Right lobe of liver (tissue), 6 donors: ENCODE results near the gene DGKA. TPM values are rescaled to one million over a fixed set of nuclear protein-coding genes. Genes with fewer than 3 reads are reported as not detected.
"Not testable (repeated sequence)": the region's sequence is repeated elsewhere in the genome, so short reads cannot be mapped to it uniquely, and the experiment has no call there.

Source experiments
- ATAC-seq, 4 donors: fragments of 200-7000 bp; cut with Tn5 transposase; one replicate each; pipeline ENCODE4 v1.9.1; 2020; ENCODE audit warnings: mild to moderate bottlenecking in 4 of 4, moderate library complexity in 4 of 4
- DNase-seq, 3 donors: peaks; one replicate each; pipeline ENCODE4 v3.0.0-alpha.2; 2020
- H3K27ac ChIP-seq, 3 donors: fragments of 200-600 bp; one replicate each; pipeline ENCODE4 v1.8.0; 2022
- H3K27me3 ChIP-seq, 2 donors: fragments of 200-600 bp; one replicate each; pipeline ENCODE4 v1.8.0; 2022
- H3K36me3 ChIP-seq, 4 donors: fragments of 200-600 bp; sonication (generic) in 1 of 4; one replicate each; pipeline versions ENCODE4 v1.5.1 to v1.8.0; 2017 to 2022; ENCODE audit warnings: control low read depth in 1 of 4
- H3K4me1 ChIP-seq, 4 donors: fragments of 200-600 bp; sonication (generic) in 1 of 4; one replicate each; pipeline versions ENCODE4 v1.5.1 to v1.8.0; 2017 to 2022; ENCODE audit warnings: control low read depth in 1 of 4
- H3K4me3 ChIP-seq, 3 donors: fragments of 200-600 bp; one replicate each; pipeline ENCODE4 v1.8.0; 2022
- H3K9me3 ChIP-seq, 4 donors: fragments of 200-600 bp; sonication (generic) in 1 of 4; one replicate each; pipeline versions ENCODE4 v1.5.1 to v1.8.0; 2017 to 2022; ENCODE audit warnings: control low read depth in 1 of 4
- POLR2A ChIP-seq: fragments of 450-650 bp; IDR thresholded peaks from one replicate; pipeline ENCODE4 v1.6.1; 2017; ENCODE audit warnings: antibody characterized with exemption, mild to moderate bottlenecking
- WGBS: methylation state at CpG from one replicate; pipeline ENCODE4 v1.1.6; 2018; ENCODE audit warnings: low coverage, low lambda C conversion rate; ENCODE audit not compliant: insufficient coverage; ENCODE audit errors: missing lambda C conversion rate; 5-methylcytosine and 5-hydroxymethylcytosine counted together
- intact Hi-C, 2 donors: fragments of 100-400 bp; cut with DNase I; formaldehyde crosslinking; loops; one replicate each; pipeline versions ENCODE4 v1.11.2 to v1.14.1; 2022
- total RNA-seq, 6 experiments: library from RNA; depleted of rRNA in 2 of 6; stranded (reverse); fragments of >200 nt in 2 of 6; fragmentation: NEBNext Ultra II Directional in 3 of 6; extraction: Animal tissue kit (Norgen Biotek cat#: 25700) in 3 of 6; gene quantifications; one replicate each; pipeline versions ENCODE4 v1.1.0 to v1.2.4, GENCODE V29; 2016 to 2023
- TF ChIP-seq, protein P1 (sequence below), 4 donors: fragments of 200-600 bp in 3 of 4; fragments of 450-650 bp in 1 of 4; IDR thresholded peaks; one replicate each; pipeline versions ENCODE4 v1.5.1 to v1.8.0; 2016 to 2022; ENCODE audit warnings: antibody characterized with exemption in 4 of 4, mild to moderate bottlenecking in 2 of 4
- donor health status: DM: no; HTN: yes; CAD: no.
- donor health status: DM: no; HTN: no; CAD: no.
- donor health status: DM: no; HTN: no; CAD: no.
- donor health status: DM: no; HTN: yes; CAD: no.
- donor health status: DM: no; HTN: yes; CAD: no.

DGKA gene
- total RNA-seq, 6 experiments from 2014 or later = 2.7 to 7.6 (median 4.9) TPM

DNA sequence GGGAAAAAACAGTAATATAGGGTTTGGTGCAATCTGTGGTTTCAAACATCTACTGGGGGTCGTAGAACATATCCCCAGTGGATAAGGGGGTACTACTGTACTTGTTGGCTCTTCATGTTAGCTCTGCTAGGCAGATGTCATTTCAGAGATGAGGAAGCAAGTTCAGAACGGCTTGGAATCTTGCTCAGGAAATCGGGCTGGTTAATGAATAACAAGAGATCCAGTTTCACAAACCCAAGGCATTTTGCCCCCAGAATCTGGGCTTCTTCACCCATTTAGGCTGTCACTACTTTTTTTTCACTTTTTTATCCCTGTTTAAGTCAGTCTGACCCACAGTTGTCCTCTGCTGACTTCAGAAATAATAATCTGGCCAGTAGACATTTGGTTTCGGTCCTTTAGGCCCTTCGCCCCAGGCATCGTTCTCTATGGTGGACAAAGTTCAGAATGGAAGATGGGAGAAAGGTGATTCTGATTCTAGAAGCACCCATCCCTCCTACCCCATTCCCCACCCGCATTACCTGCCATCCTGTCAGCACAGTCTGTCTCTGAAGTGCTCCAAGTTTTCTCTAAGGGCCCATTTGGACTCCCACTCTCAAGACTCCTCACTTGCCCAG is 70.6 kb downstream of the DGKA start:
- intact Hi-C loops = no loop called here
- TF ChIP-seq, protein P1, sequence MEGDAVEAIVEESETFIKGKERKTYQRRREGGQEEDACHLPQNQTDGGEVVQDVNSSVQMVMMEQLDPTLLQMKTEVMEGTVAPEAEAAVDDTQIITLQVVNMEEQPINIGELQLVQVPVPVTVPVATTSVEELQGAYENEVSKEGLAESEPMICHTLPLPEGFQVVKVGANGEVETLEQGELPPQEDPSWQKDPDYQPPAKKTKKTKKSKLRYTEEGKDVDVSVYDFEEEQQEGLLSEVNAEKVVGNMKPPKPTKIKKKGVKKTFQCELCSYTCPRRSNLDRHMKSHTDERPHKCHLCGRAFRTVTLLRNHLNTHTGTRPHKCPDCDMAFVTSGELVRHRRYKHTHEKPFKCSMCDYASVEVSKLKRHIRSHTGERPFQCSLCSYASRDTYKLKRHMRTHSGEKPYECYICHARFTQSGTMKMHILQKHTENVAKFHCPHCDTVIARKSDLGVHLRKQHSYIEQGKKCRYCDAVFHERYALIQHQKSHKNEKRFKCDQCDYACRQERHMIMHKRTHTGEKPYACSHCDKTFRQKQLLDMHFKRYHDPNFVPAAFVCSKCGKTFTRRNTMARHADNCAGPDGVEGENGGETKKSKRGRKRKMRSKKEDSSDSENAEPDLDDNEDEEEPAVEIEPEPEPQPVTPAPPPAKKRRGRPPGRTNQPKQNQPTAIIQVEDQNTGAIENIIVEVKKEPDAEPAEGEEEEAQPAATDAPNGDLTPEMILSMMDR (IDR thresholded peaks at IDR 0.05) = no peak
- no peak for TF ChIP-seq POLR2A

DNA sequence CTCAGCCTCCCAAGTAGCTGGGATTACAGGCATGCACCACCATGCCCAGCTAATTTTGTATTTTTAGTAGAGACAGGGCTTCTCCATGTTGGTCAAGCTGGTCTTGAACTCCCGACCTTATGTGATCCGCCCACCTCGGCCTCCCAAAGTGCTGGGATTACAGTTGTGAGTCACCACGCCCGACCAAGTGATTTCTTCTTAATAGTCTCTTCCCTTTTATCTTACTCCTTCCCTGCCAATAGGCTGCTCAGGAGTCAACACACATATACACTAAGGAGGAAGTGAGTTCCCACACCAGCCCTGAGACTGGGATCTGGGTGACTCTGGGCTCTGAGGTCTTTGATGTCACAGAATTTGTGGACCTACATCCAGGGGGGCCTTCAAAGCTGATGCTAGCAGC is 72.4 kb downstream of the DGKA start:
- peaks cover 0 to 21% (median 7%) of the 10 kb centered on the region in 4 donors for H3K36me3 ChIP-seq
- H3K4me3 ChIP-seq, ATAC-seq, intact Hi-C loops, H3K9me3 ChIP-seq, DNase-seq, H3K27ac ChIP-seq, H3K27me3 ChIP-seq: not testable (repeated sequence)
- H3K4me1 ChIP-seq = peaks cover 0 to 29% (median 7%) of the 10 kb centered on the region in 4 donors
- 93% methylated on average over 5 of the region's 5 CpGs for WGBS

More for the DNA sequence above, 70.6 kb downstream of the DGKA start:
- peak overlapping the region in 1 of 3 donors; percentile 13 for H3K4me3 ChIP-seq
- no peaks in the 10 kb centered on the region for H3K9me3 ChIP-seq
- no peaks in the 10 kb centered on the region for H3K27me3 ChIP-seq
- DNase-seq = no peak
- ATAC-seq = peak in 3 of 4 donors; percentile 14 to 33 (median 19)
- H3K27ac ChIP-seq = peak overlapping the region; percentile 62 to 81 (median 70)
- H3K4me1 ChIP-seq = peaks cover 0 to 36% (median 7%) of the 10 kb centered on the region in 4 donors
- H3K36me3 ChIP-seq = peaks cover 0 to 21% (median 7%) of the 10 kb centered on the region in 4 donors
- WGBS = 26% methylated on average over 7 of the region's 7 CpGs

Other genes with a start within 250 kb of the DGKA start
- gene ITGA7, start 223.3 kb upstream of the DGKA start, total RNA-seq = 10 to 100 TPM in 3 of 6 experiments, 1 to 10 TPM in 3; 3.1 to 20.1 (median 8.3) TPM
- gene BLOC1S1, start 215.1 kb upstream of the DGKA start, total RNA-seq = 100 to 1,000 TPM in 3 of 6 experiments, 10 to 100 TPM in 3; 81.8 to 175 (median 99.0) TPM
- gene RDH5, start 210.8 kb upstream of the DGKA start, total RNA-seq = 10 to 100 TPM; 26.3 to 52.5 (median 43.0) TPM
- 100 to 1,000 TPM; 213 to 556 (median 317) TPM for gene CD63, start 202.2 kb upstream of the DGKA start, total RNA-seq
- gene GDF11, start 188.0 kb upstream of the DGKA start, total RNA-seq = under 1 TPM; 0.25 to 0.95 (median 0.54) TPM
- gene SARNP, start 113.4 kb upstream of the DGKA start, total RNA-seq = 10 to 100 TPM; 11.3 to 22.3 (median 17.0) TPM
- gene ORMDL2, start 113.1 kb upstream of the DGKA start, total RNA-seq = 10 to 100 TPM; 20.2 to 35.4 (median 24.9) TPM
- 10 to 100 TPM; 11.8 to 17.2 (median 13.1) TPM for gene DNAJC14, start 101.6 kb upstream of the DGKA start, total RNA-seq
- 1 to 10 TPM; 1.3 to 5.0 (median 1.9) TPM for gene MMP19, start 88.2 kb upstream of the DGKA start, total RNA-seq
- gene PYM1, start 3.3 kb upstream of the DGKA start, total RNA-seq = 10 to 100 TPM; 16.5 to 36.4 (median 20.9) TPM
- gene PMEL, start 34.9 kb downstream of the DGKA start, total RNA-seq = 1 to 10 TPM; 1.5 to 4.5 (median 2.7) TPM
- 10 to 100 TPM in 3 of 6 experiments, 1 to 10 TPM in 3; 8.0 to 14.9 (median 10.6) TPM for gene CDK2, start 35.7 kb downstream of the DGKA start, total RNA-seq
- 10 to 100 TPM; 36.5 to 60.7 (median 51.6) TPM for gene RAB5B, start 42.9 kb downstream of the DGKA start, total RNA-seq
- gene SUOX, start 66.1 kb downstream of the DGKA start, total RNA-seq = 10 to 100 TPM; 31.5 to 63.7 (median 47.9) TPM
- gene IKZF4, start 89.9 kb downstream of the DGKA start, total RNA-seq = 1 to 10 TPM in 5 of 6 experiments, under 1 TPM in 1; 0.99 to 2.6 (median 2.3) TPM
- 100 to 1,000 TPM in 2 of 6 experiments, 10 to 100 TPM in 4; 17.2 to 600 (median 24.9) TPM for gene RPS26, start 110.8 kb downstream of the DGKA start, total RNA-seq
- gene ERBB3, start 149.0 kb downstream of the DGKA start, total RNA-seq = 100 to 1,000 TPM in 1 of 6 experiments, 10 to 100 TPM in 5; 39.1 to 139 (median 66.9) TPM
- 10 to 100 TPM; 29.7 to 82.4 (median 36.6) TPM for gene PA2G4, start 173.4 kb downstream of the DGKA start, total RNA-seq
- gene RPL41, start 185.5 kb downstream of the DGKA start, total RNA-seq = 1,000 to 10,000 TPM in 4 of 6 experiments, 100 to 1,000 TPM in 2; 516 to 1,547 (median 1,257) TPM
- gene ZC3H10, start 187.1 kb downstream of the DGKA start, total RNA-seq = 1 to 10 TPM; 1.7 to 5.4 (median 3.2) TPM
- 100 to 1,000 TPM in 1 of 6 experiments, 10 to 100 TPM in 5; 56.5 to 117 (median 70.3) TPM for gene ESYT1, start 197.1 kb downstream of the DGKA start, total RNA-seq
- gene MYL6B, start 221.4 kb downstream of the DGKA start, total RNA-seq = 10 to 100 TPM in 5 of 6 experiments, 1 to 10 TPM in 1; 4.9 to 18.7 (median 12.6) TPM
- gene MYL6, start 227.2 kb downstream of the DGKA start, total RNA-seq = 100 to 1,000 TPM; 409 to 644 (median 490) TPM